Activated CD8-positive, alpha-beta memory T cell treated with anti-CD3 and anti-CD28 coated beads, Interleukin-2, amount 50 U/mL, for 48 hours (primary cell): ENCODE data around the gene ADGRG1.

Source experiments
- DNase-seq: peaks from one replicate; pipeline ENCODE4 v3.0.0-alpha.2; 2020

ADGRG1 gene

DNA sequence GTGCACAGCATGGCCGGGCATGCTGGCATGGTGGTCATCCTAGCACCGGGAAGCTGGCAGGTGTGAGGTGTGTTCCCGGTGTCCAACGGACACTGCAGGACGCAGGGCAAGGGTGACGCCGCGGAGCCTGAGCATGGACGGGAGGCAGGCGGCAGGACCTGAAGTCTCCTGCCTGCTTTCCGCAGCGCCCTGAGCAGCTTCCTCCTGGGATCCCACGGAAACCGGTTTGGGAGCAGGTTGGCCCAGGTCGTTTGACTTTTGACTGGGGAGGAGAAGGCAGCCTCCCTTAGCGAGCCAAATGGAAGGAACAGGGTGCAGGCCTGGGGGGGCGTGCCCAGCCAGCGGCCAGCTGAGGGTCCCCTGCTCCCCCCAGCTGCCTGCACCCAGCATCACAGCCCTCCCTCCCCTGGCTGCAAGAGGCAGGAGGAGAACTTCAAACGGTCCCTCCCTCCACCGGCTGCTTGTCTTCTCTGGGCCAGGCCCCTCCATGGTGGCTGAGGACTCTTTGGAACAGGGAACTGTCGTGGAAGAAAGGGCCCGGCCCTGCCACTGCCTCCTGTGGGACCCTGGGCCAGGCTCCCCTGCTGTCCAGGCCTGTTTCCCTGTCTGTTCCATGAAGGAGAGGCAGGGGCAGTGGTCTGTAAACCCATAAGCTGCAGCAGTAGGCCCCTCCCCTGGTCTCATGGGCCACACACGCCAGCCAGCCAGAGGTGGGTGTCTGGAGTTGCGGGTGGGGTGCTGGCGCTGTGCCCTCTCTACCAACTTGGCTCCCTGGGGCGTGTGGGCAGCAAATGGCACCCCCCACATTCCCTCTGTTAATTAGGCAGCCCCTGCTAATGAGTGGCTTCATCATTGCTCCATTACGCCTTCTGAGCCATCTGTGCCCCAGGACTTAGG is 7.8 kb upstream of the ADGRG1 start:
- DNase-seq, result no peak

GRCh38 chr16:57621521-57622271 is 6.7 kb upstream of the ADGRG1 start:
- no peak for DNase-seq

- no peak for DNase-seq
Measured at GRCh38 chr16:57622361-57623250, 5.8 kb upstream of the ADGRG1 start.

GRCh38 chr16:57623251-57624043 is 5.0 kb upstream of the ADGRG1 start:
- no peak for DNase-seq

DNA sequence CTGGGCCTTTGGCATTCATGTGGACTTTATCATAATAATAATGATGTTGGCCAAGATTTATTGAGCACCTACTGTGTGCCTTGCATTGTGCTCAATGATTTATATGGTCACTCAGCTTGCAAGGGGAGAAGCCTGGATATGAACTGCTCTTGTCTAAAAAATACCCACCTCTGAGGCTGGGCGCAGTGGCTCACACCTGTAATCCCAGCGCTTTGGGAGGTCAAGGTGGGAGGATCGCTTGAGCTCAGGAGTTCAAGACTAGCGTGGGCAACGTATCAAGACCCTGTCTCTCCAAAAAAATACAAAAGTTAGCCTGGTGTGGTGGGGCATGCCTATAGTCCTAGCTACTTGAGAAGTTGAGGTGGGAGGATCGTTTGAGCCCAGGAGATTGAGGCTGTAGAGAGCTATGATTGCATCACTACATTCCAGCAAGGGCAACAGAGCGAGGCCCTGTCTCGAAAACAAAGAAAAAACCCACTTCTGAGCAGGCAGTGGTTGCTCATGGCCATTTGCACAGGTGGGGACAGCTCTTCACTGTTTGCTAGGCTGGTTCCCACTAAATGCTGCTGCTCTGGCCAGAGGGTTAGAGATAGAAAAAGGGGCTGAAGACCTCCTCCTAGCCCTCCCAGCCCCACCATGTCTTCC is 4.3 kb upstream of the ADGRG1 start:
- DNase-seq, result no peak

DNA sequence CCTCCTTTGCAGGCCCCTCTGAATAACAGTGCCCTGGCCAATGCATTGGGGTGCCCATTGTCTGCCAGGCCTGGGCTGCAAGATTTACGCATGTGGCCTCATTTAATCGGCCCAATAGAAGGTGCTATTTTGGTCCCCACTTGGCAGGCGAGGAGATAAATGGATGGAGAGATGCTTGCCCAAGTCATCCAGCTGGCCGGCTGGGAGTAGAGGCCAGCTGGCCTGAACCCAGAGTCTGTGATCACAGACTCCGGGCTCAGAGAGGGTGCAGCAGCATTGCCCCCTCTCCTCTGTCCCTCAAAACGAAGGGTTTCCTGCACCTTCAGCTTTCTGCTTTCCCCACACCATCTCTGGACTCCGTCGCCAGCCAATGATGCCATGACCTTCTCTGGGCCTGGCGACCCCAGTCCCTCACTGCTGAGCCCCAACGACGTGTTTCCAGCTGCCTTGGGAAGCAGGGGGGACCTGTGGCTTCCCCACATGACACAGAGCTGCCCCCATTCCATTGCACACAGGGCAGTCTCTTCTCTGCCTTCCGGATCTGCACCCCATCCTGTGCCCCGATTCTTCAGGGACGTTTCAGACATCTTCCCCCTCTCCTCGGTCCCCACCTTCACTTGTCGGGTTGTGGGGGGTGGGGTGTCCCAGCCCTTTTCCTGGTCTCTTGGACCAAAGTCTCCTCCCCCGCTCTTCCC is 3.5 kb upstream of the ADGRG1 start:
- no peak for DNase-seq

- no peak for DNase-seq
Measured at GRCh38 chr16:57626420-57627170, 1.8 kb upstream of the ADGRG1 start.

DNA sequence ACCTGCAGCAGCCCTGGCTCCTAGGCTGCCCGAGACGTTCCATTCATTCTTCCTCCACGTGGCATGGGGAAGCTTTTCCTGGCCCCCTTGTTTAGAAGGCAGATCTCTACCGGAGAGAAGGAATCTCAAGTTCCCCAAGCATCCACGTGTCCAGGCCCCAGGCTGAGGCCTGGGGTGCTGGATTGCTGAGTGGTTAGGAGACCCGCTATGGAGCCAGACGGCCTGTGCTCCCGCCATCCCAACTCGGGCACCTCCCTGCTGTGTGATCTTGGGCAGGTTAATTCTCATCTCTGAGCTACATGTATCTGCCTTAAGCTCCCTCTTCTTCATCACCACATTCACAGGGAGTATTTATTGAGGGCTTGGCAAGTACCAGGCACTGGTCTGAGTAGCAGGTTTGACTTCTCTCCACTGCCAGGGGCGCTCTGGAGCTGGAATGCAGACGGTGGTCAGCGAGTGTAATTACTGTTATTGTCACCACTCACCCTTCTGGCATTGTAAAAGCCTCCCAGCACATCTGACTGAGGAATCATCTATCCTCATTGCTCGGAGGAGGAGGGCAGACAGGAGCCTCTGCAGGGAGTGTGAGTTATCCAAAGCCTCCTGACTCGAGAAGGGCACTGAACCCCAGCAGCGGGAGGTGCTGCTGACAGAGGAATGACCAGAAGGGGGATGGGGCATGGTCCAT is 1.1 kb upstream of the ADGRG1 start:
- no peak for DNase-seq

- no peak for DNase-seq
Measured at GRCh38 chr16:57628783-57629293, 408 bp downstream of the ADGRG1 start.

DNA sequence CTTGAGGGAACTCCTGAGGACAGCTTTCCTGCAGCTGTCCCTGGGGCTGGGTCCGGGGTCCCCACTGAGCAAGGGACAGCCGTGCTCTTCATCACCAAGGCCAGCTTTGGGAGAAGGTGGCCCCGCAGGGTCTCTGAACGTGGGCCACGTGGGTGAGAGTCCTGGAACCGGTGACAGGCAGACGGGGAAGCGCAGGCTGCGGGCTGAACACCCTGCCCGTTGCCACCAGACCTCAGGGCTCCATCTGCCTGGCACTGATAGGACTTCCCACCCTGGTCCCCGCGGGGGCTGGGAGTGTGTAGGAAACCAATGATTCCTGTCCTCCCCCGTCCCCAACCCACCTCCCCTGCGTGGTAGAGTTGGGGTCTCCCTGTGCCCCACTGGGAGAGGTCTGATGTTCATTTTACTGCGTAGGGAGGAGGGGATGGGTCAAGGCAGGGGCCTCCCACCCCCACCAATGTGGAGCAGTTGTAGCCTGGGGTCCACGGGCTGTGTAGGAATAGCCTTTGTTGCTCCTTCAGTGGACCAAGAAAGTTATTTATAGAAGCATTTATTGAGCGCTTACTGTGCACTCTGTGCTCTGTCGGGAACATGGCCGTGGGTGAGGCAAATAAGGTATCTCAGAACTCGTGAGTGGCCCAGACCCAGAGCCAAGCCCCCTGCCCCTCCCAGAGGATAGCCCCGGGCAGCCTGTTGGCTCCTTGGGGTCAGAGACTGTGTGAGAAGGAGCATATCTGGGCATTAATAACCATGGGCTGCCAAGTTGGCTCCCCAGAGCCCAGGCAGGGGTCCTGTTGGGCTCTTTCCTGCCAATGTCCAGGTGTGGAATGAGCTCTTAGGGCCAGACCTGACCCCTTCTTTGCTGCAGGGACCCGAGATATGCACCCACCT is 1.3 kb downstream of the ADGRG1 start:
- DNase-seq, result no peak

- no peak for DNase-seq
Measured at GRCh38 chr16:57630407-57630797, 2.0 kb downstream of the ADGRG1 start.

DNA sequence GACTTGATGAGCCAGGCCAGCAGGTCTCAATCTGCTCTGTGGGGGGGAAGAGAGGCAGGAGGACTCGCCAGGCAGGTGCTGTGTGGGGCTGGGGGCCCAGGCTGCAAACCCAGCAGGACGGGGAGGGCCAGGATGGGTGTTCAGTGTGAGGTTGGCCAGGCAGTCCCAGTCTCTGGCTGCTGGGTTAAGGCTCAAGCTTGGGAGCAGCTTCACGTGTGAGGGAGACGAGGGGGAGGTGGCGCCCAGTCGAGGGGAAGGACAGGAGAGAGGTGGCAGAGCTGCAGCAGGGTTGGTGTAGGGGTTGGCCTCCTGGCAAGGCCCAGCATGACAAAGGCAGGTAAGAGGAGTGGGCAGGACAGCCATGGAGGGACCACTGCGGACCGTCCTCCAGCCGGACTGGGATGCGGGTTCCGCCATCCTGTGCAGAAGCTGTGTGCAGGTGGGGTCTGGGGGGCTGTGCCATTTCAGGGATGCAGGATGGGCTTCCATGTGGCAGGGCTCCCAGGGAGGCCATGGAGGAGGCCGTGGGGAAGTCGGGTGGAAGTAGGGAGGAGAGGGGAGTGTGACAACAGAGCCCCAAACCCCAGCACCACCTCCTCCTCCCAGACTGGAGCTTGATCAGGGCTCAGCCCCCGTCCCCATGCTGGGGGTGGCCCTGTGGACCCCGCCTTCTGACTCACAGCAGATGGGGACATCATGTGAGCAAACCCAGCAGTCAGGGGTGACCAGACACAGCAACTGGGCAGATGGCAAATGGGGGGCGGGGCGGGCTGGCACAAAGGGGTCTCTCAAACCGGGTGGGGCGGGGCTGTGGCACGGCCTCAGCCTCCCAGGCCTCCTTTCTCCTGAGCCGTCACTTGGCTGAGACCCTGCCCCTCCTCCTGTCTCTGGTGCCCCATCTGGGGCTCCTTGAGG is 2.8 kb downstream of the ADGRG1 start:
- no peak for DNase-seq

DNA sequence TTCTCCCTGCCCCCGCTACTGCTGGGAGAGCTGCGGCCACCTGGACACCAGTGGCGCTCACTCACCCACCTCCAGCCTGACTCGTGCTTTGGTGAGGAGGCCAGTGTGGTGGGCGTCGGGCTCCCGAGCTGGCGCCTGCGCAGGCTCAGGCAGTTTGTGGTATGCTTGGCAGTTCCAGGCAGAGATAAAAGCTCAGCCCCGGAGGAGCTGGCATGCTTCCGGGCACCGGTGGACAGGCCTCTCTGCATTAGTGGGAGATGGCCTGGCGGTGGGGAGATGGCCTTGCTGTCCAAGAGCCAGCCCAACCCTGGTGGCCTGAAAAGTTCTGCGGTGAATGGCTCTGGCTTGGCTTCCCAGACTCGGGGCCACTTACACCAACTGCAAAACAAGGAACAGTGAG is 4.1 kb downstream of the ADGRG1 start:
- DNase-seq, result no peak

DNA sequence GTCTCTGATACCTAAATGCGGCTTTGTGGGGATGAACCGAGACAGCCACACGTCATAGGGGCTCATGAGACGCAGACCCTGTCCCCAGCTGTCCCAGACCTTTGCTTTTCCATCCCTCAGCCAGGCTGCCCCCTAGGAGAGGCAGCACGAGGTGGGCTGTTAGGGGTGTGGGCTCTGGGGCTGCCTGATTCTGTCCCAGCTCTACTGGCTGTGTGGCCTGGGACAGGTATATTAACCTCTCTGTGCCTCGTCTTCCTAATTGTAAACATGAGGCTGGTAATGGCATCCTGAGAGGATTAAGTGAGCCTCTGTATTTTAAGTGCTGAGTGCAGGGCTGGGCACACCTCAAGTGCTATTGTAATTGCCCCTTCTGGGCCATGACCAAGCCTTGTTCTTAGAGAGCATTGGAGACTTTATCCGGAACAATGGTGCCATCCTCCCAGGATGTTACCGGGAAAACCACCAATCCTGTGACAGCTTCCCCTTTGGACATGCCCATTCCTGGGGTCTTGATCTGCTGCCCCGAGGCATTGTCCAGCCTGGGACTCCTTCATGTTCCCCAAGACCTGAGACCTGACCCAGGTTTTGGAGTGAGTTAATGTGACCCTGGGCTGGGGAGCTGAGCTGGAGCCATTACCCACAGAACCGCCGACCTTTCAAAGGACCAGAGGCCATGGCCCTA is 5.1 kb downstream of the ADGRG1 start:
- no peak for DNase-seq

GRCh38 chr16:57634171-57634570 is 5.7 kb downstream of the ADGRG1 start:
- no peak for DNase-seq

GRCh38 chr16:57635266-57636097 is 7.1 kb downstream of the ADGRG1 start:
- DNase-seq, result no peak
